DMS114 treated with DMSO at 0.1 percent for 48 hours (cell line): ENCODE results near the gene NRROS.
"Not testable (repeated sequence)": the region's sequence is repeated elsewhere in the genome, so short reads cannot be mapped to it uniquely, and the experiment has no call there.

Experiments
- DNase-seq: peaks from one replicate; lab custom pipeline; 2025; ENCODE audit not compliant: unreplicated experiment; lab: John Stamatoyannopoulos, UW

The NRROS gene

GRCh38 chr3:196639483-196640296, at the start of gene NRROS:
Gene NRROS, plus strand, starts transcription at chr3:196639694. Its CDS starts 14,846 bp downstream, at chr3:196654540.
- DNase-seq, result no peak

DNA sequence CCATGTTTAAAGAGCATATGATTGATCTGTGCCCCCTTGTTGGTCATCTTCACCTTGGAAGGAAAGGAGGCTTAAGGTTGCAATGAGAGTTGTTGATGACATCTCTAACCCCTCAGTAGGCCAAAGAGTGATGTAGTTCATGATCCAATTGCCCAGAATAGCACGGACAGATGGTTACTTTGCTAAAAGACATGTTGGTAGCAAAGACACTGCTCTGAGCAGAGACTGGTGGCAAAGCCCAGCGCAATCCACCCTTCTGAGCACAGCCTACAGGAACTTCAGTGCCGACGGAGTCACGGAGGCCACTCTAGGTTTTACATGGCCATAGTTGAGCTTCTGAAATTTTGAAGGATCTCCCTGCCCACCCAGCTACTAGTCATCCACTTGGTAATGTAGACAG, 49.2 kb upstream of the NRROS start:
- DNase-seq, result no peak

DNA sequence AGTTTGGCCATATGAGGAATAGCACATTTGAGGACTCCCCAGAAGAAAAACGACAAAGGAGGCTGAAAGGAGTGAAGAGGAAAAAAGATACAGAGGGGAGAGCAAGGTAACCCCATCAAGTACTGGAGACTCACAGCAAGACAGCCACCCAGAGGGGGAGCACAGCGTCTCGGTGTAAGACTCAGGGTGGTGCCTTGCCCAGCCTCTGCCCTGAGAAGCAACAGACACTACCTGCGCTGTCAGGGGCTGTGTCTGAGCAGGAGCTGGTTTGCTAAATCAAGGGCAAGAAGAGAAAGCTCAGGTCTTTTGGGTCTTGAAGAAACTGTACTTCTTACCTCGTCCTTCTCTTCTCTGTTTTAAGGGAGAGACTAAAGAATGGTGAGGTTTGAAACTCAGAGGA, 43.1 kb upstream of the NRROS start:
- no peak for DNase-seq

- DNase-seq, result not testable (repeated sequence)
Observed at GRCh38 chr3:196597971-196598733, 41.3 kb upstream of the NRROS start.

- no peak for DNase-seq
Observed at GRCh38 chr3:196599734-196600128, 39.8 kb upstream of the NRROS start.

DNA sequence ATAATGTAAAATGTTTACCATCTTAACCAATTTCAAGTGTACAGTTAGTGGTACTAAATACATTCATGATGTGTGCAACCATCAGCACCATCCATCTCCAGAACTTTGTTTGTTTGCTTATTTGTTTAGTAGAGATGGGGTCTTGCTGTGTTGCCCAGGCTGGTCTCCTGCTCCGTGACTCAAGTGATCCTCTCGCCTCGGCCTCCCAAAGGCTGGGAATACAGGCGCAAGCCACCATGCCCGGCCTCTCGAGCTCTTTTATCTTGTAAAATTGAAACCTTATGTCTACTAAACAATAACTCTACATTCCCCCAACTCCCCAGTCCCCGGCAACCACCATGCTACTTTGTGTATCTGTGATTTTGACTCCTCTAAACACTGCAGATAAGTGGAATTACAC, 39.1 kb upstream of the NRROS start:
- no peak for DNase-seq

- DNase-seq, result no peak
Observed at GRCh38 chr3:196602673-196603072, 36.8 kb upstream of the NRROS start.

GRCh38 chr3:196603683-196604082, 35.8 kb upstream of the NRROS start:
- no peak for DNase-seq

- no peak for DNase-seq
Observed at GRCh38 chr3:196604548-196604947, 34.9 kb upstream of the NRROS start.

GRCh38 chr3:196608693-196609092, 30.8 kb upstream of the NRROS start:
- no peak for DNase-seq

GRCh38 chr3:196609343-196609775, 30.1 kb upstream of the NRROS start:
- peak; percentile 54 for DNase-seq

DNA sequence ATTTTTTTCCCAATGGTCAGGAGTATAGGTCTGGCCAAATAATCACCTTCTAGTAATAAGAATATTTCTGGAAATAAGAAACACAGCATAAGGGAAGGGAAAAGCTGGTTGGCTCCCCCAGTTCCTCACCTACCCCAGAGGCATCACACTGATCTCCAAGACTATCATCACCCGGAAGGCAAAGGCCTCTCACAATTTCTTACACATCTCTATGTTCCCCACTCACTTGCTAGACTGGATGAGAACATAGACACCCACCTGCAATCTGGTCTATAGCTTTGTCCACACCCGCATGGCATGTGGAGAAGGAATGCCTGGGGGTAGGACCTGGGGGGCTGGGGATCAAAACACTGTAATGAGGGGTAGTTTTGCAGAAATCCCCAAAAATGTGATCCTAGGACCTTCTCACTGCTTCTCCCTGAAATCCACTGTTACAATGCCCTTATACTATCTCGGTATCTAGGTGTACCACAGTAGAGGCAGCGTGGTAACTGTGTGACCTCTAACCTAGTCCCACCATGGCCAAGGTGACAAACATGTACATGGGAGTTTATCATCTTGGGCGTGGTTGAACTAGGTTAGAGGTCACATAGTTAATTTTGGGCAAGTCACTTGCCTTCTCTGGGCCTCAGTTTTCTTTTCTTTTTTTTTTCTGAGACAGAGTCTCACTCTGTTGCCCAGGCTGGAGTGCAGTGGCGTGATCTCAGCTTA, 29.5 kb upstream of the NRROS start:
- DNase-seq, result no peak

DNA sequence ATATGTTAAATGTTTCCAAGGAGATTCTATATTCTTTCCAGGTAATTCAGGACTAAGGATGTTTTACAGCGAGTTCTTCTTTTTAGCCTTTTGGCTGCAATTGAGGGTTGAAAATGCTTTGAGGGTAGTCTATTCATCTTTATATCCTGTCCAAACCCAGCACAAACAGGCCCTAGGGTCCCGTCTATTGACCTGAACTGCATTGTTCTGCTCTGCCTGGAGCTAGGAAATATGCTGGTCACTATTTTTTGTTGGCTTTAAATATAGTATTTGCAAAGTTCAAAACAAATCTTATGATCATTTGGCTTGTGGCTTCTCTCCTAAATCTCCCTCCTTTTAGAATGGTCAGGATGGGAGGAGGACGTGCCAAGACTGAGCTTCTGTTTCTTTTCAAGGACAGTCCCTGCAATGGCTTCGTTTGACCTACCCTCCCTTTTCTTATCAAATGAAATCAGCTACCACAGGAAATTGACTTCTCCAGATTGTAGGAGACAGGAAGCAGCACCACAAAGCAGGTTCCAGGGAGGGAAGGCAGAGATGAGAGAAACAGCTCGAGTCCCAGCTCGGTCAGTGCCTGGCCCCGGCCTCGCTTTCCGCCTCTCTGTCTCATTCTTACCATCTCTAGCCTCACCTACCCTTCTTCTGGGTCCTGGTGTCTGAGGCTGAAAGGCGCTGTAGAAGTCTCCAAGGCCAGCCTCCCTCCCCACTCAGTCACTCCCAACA, 27.6 kb upstream of the NRROS start:
- no peak for DNase-seq

GRCh38 chr3:196615234-196615633, 24.3 kb upstream of the NRROS start:
- DNase-seq, result not testable (repeated sequence)

- DNase-seq, result no peak
Observed at GRCh38 chr3:196617256-196617655, 22.2 kb upstream of the NRROS start.

GRCh38 chr3:196619223-196619622, 20.3 kb upstream of the NRROS start:
- DNase-seq, result no peak

DNA sequence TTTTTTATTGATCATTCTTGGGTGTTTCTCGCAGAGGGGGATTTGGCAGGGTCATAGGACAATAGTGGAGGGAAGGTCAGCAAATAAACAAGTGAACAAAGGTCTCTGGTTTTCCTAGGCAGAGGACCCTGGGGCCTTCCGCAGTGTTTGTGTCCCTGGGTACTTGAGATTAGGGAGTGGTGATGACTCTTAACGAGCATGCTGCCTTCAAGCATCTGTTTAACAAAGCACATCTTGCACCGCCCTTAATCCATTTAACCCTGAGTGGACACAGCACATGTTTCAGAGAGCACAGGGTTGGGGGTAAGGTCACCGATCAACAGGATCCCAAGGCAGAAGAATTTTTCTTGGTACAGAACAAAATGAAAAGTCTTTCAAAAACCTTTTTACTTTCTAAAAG, 19.9 kb upstream of the NRROS start:
- DNase-seq, result not testable (repeated sequence)

- no peak for DNase-seq
Observed at GRCh38 chr3:196620161-196620604, 19.3 kb upstream of the NRROS start.

DNA sequence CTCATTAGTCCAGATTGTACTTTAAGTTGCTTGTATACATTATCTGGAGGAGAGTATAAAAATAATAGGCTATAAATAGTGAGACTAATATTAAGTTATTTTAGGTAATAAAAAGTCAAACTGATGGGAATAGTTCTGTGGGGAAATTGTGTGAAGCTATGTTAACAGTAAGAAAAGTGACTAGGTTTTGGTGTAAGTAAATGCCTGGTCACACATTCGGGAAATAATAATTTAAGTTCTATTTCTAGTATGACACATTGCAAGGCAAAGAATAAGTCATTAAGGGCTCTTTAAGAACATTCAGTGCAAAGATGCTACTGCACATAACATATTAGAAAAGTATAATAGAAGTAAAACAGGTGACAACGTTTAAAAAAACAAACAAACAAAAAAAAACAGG, 18.8 kb upstream of the NRROS start:
- DNase-seq, result no peak

DNA sequence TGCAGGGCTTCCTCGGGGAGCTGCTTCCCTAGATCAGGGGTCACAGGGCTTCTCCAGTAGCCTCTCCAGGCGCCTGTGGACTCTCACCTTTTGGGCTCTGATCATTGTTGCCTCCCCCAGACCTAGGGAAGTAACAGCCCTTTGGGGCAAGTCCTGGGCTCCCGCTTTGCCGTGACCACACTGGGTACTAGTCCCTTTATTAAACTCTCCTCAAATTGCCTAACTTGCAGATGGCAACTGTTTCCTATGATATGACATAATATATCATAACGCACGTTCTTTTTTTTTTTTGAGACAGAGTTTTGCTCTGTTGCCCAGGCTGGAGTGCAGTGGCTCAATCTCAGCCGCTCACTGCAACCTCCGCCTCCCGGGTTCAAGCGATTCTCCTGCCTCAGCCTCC, 17.9 kb upstream of the NRROS start:
- DNase-seq, result no peak
